GM18861 (cell line): ENCODE results near the gene ZDHHC14.

Experiments
- ATAC-seq: cut with Tn5 transposase; IDR thresholded peaks from one replicate; pipeline ENCODE4 v1.9.1; 2021; ENCODE audit not compliant: unreplicated experiment

ZDHHC14 gene

GRCh38 chr6:157593596-157593995 is 212.6 kb downstream of the ZDHHC14 start:
- no peak for ATAC-seq

GRCh38 chr6:157594292-157594691 is 213.3 kb downstream of the ZDHHC14 start:
- ATAC-seq, result no peak

- no peak for ATAC-seq
Observed at GRCh38 chr6:157595768-157596167, 214.8 kb downstream of the ZDHHC14 start.

- no peak for ATAC-seq
Observed at GRCh38 chr6:157596461-157596860, 215.5 kb downstream of the ZDHHC14 start.

GRCh38 chr6:157596886-157597285 is 215.9 kb downstream of the ZDHHC14 start:
- no peak for ATAC-seq

- no peak for ATAC-seq
Observed at GRCh38 chr6:157597461-157598312, 216.7 kb downstream of the ZDHHC14 start.

- no peak for ATAC-seq
Observed at GRCh38 chr6:157599191-157599590, 218.2 kb downstream of the ZDHHC14 start.

GRCh38 chr6:157600807-157601206 is 219.8 kb downstream of the ZDHHC14 start:
- no peak for ATAC-seq

- no peak for ATAC-seq
Observed at GRCh38 chr6:157602521-157603295, 221.7 kb downstream of the ZDHHC14 start.

- ATAC-seq, result no peak
Observed at GRCh38 chr6:157603314-157603940, 222.4 kb downstream of the ZDHHC14 start.

- no peak for ATAC-seq
Observed at GRCh38 chr6:157603971-157604370, 223.0 kb downstream of the ZDHHC14 start.

GRCh38 chr6:157604816-157605215 is 223.8 kb downstream of the ZDHHC14 start:
- ATAC-seq, result no peak

- ATAC-seq, result no peak
Observed at GRCh38 chr6:157605484-157605883, 224.5 kb downstream of the ZDHHC14 start.

- no peak for ATAC-seq
Observed at GRCh38 chr6:157606516-157606915, 225.5 kb downstream of the ZDHHC14 start.

GRCh38 chr6:157607317-157608109 is 226.5 kb downstream of the ZDHHC14 start:
- ATAC-seq, result peak; percentile 70

GRCh38 chr6:157608221-157609075 is 227.5 kb downstream of the ZDHHC14 start:
- ATAC-seq, result no peak

GRCh38 chr6:157609117-157609516 is 228.1 kb downstream of the ZDHHC14 start:
- no peak for ATAC-seq

GRCh38 chr6:157609556-157609955 is 228.6 kb downstream of the ZDHHC14 start:
- no peak for ATAC-seq

GRCh38 chr6:157610451-157610999 is 229.5 kb downstream of the ZDHHC14 start:
- no peak for ATAC-seq

- no peak for ATAC-seq
Observed at GRCh38 chr6:157611406-157611805, 230.4 kb downstream of the ZDHHC14 start.
